Activated CD8-positive, alpha-beta T cell treated with anti-CD3 and anti-CD28 coated beads for 36 hours (primary cell): ENCODE results near the gene GRAMD1A. TPM values are rescaled to one million over a fixed set of nuclear protein-coding genes. Genes with fewer than 3 reads are reported as not detected.
A peak's percentile ranks its signal among the peaks of the same experiment; 100 is the strongest.
"Not testable (repeated sequence)": the region's sequence is repeated elsewhere in the genome, so short reads cannot be mapped to it uniquely, and the experiment has no call there.

Source experiments
- ATAC-seq: fragments of 200-7000 bp; cut with Tn5 transposase; one replicate; pipeline ENCODE4 v1.10.0; 2021; ENCODE audit warnings: mild to moderate bottlenecking, moderate library complexity
- CTCF ChIA-PET: fragments of 350-600 bp; sonication (Branson Sonifier 250); formaldehyde crosslinking; loops from one replicate; lab custom pipeline; 2021; ENCODE audit warnings: antibody characterized with exemption; lab: Charles Lee
- POLR2A ChIA-PET: fragments of 350-600 bp; sonication (Branson Sonifier 250); formaldehyde crosslinking; loops from one replicate; lab custom pipeline; 2021; ENCODE audit warnings: antibody characterized with exemption; lab: Charles Lee
- DNase-seq: peaks from one replicate; pipeline ENCODE4 v3.0.0-alpha.2; 2020
- H3K27ac Mint-ChIP-seq: one replicate; pipeline ENCODE4 v1.8.0; 2021; ENCODE audit warnings: mild to moderate bottlenecking, mixed read lengths
- H3K27me3 Mint-ChIP-seq: one replicate; pipeline ENCODE4 v1.8.0; 2021; ENCODE audit warnings: mixed read lengths
- H3K36me3 Mint-ChIP-seq: one replicate; pipeline ENCODE4 v1.8.0; 2021; ENCODE audit warnings: low read depth, mixed read lengths
- H3K4me1 Mint-ChIP-seq: one replicate; pipeline ENCODE4 v1.8.0; 2021; ENCODE audit warnings: low read depth, mixed read lengths
- H3K4me3 Mint-ChIP-seq: one replicate; pipeline ENCODE4 v1.8.0; 2021; ENCODE audit warnings: mild to moderate bottlenecking, moderate library complexity, mixed read lengths
- H3K9me3 Mint-ChIP-seq: one replicate; pipeline ENCODE4 v1.8.0; 2021; ENCODE audit warnings: mixed read lengths
- CTCF ChIP-seq: fragments of 200-600 bp; IDR thresholded peaks from one replicate; pipeline ENCODE4 v1.8.0; 2022; ENCODE audit warnings: antibody characterized with exemption, mild to moderate bottlenecking
- intact Hi-C: fragments of 100-400 bp; cut with micrococcal nuclease; formaldehyde crosslinking; loops from one replicate; pipeline ENCODE4 v1.10.0; 2022
- total RNA-seq, 2 experiments: library from RNA; stranded (reverse); gene quantifications; one replicate each; pipeline ENCODE4 v1.2.3, GENCODE V29; 2021

Gene GRAMD1A
- total RNA-seq, 2 experiments from 2014 or later, result 128 to 134 TPM

GRCh38 chr19:35006999-35007365, 6.9 kb downstream of the GRAMD1A start:
- DNase-seq (no peak), ATAC-seq (no peak)
- peaks cover 61% of the 10 kb centered on the region for H3K4me1 Mint-ChIP-seq
- TF ChIP-seq CTCF, result no peak
- H3K9me3 Mint-ChIP-seq, result no peaks in the 10 kb centered on the region
- H3K4me3 Mint-ChIP-seq, result no peak overlapping the region
- POLR2A ChIA-PET, result no interaction called here
- intact Hi-C loops, result no loop called here
- H3K27ac Mint-ChIP-seq, result peak overlapping the region; percentile 31
- peaks cover 62% of the 10 kb centered on the region for H3K36me3 Mint-ChIP-seq
- H3K27me3 Mint-ChIP-seq, result no peaks in the 10 kb centered on the region
- CTCF ChIA-PET, result interaction anchor here (1.5 kb wide), 1 partner anchor 35 kb away, joined by 3 read pairs; no protein-coding TSS in a partner anchor

GRCh38 chr19:35007427-35007826, 7.3 kb downstream of the GRAMD1A start:
- H3K4me3 Mint-ChIP-seq, DNase-seq, H3K9me3 Mint-ChIP-seq, intact Hi-C loops, ATAC-seq, H3K27me3 Mint-ChIP-seq: not testable (repeated sequence)
- peaks cover 62% of the 10 kb centered on the region for H3K4me1 Mint-ChIP-seq
- peak overlapping the region; percentile 31 for H3K27ac Mint-ChIP-seq
- ChIA-PET CTCF (interaction anchor here (1.3 to 1.5 kb wide), 2 partner anchors 34 to 36 kb away, joined by 3 to 7 read pairs; no protein-coding TSS in a partner anchor), POLR2A (interaction anchor here (0.8 to 1.0 kb wide), 2 partner anchors 12 to 24 kb away, joined by 3 read pairs; no protein-coding TSS in a partner anchor)
- H3K36me3 Mint-ChIP-seq, result peaks cover 60% of the 10 kb centered on the region

GRCh38 chr19:35008891-35009341, 8.8 kb downstream of the GRAMD1A start:
- no peak overlapping the region for H3K4me3 Mint-ChIP-seq
- no peaks in the 10 kb centered on the region for H3K9me3 Mint-ChIP-seq
- intact Hi-C loops, result no loop called here
- peaks cover 59% of the 10 kb centered on the region for H3K36me3 Mint-ChIP-seq
- DNase-seq (no peak), ATAC-seq (no peak)
- ChIA-PET CTCF (interaction anchor here (1.0 kb wide), 1 partner anchor 346 kb away, joined by 3 read pairs; no protein-coding TSS in a partner anchor), POLR2A (interaction anchor here (0.9 to 1.7 kb wide), 3 partner anchors 9 to 12 kb away, joined by 3 to 11 read pairs (median 3); partner anchors contain the start of gene GRAMD1A)
- H3K27ac Mint-ChIP-seq, result no peak overlapping the region
- no peaks in the 10 kb centered on the region for H3K27me3 Mint-ChIP-seq
- peaks cover 62% of the 10 kb centered on the region for H3K4me1 Mint-ChIP-seq
- TF ChIP-seq CTCF, result no peak

GRCh38 chr19:35009424-35010415, 9.6 kb downstream of the GRAMD1A start:
- Mint-ChIP-seq H3K36me3 (peaks cover 64% of the 10 kb centered on the region), H3K9me3 (no peaks in the 10 kb centered on the region), H3K4me3 (no peak overlapping the region), H3K27ac (peak overlapping the region; percentile 85), H3K4me1 (peaks cover 62% of the 10 kb centered on the region), H3K27me3 (no peaks in the 10 kb centered on the region)
- CTCF ChIA-PET, result interaction anchor here (0.6 to 5.1 kb wide), 3 partner anchors 37 to 347 kb away, joined by 3 to 92 read pairs (median 3); no protein-coding TSS in a partner anchor
- intact Hi-C loops, result no loop called here
- no peak for ATAC-seq
- POLR2A ChIA-PET, result interaction anchor here (0.9 to 1.7 kb wide), 3 partner anchors 10 to 21 kb away, joined by 3 to 11 read pairs (median 3); partner anchors contain the start of gene GRAMD1A
- DNase-seq, result no peak
- TF ChIP-seq CTCF, result no peak

GRCh38 chr19:35011091-35011689, 11.1 kb downstream of the GRAMD1A start:
- DNase-seq (no peak), ATAC-seq (no peak)
- no peak overlapping the region for H3K4me3 Mint-ChIP-seq
- no peaks in the 10 kb centered on the region for H3K9me3 Mint-ChIP-seq
- peak overlapping the region; percentile 85 for H3K27ac Mint-ChIP-seq
- no peaks in the 10 kb centered on the region for H3K27me3 Mint-ChIP-seq
- ChIA-PET CTCF (interaction anchor here (1.5 to 5.1 kb wide), 7 partner anchors 11 to 47 kb away, joined by 3 to 92 read pairs (median 12); partner anchors contain the start of genes GRAMD1A and ZNF792), POLR2A (interaction anchor here (1.4 kb wide), 1 partner anchor 22 kb away, joined by 3 read pairs; no protein-coding TSS in a partner anchor)
- H3K36me3 Mint-ChIP-seq, result peaks cover 68% of the 10 kb centered on the region
- intact Hi-C loops, result no loop called here
- no peak for TF ChIP-seq CTCF
- H3K4me1 Mint-ChIP-seq, result peaks cover 67% of the 10 kb centered on the region
